Inferior parietal cortex (tissue), 1 donor: ENCODE data around the gene MYL6.

ENCODE experiments used
- DNase-seq: peaks from one replicate; pipeline ENCODE4 v3.0.0-alpha.2; 2016; ENCODE audit errors: extremely low spot score

MYL6 gene

DNA sequence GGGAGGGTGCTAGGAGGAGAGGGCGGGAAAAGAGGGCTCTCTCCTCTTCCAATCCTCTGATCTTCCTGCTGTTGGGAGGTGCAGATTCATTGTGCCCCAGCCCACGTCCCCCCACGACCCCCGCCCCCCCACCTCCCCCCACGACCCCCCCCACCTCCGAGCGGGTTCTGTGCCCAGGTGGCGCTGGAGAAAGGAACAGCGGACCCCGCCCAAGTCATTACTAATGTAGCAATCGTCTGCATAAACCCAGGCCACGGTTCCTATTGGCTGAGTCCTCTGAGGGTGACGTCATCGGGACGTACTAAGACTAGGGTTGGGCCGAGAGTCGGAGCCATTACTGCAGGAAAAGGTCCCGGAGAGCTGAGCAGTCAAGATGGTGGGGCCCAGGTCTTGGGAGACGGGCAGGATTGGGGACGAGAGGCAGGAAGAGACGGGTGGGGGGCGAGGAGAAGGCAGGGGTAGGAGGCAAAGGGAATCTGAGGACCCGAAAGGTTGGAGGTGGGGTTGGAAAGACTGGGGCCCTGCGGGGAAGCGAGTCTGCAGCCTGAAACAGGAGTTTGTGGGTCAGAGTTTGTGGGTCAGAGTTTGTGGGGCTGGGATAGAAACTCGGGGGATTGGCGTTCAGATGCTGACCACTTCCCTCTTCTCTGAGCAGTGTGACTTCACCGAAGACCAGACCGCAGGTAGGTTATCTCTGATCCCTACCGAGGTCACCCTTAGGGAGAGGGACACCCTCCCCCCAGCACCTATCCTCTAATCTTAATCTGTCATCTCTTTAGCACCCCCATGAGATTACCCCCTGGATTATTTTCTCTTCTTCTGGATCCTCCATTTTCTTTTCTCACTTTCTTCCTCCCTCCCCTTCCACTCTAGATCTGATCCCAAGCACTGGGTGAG lies at the start of gene MYL6:
MYL6 (plus strand) TSS at position 331 of the 897 bp plus-strand sequence; CDS start at position 374, 43 bp downstream.
- peak; percentile 99 for DNase-seq

DNA sequence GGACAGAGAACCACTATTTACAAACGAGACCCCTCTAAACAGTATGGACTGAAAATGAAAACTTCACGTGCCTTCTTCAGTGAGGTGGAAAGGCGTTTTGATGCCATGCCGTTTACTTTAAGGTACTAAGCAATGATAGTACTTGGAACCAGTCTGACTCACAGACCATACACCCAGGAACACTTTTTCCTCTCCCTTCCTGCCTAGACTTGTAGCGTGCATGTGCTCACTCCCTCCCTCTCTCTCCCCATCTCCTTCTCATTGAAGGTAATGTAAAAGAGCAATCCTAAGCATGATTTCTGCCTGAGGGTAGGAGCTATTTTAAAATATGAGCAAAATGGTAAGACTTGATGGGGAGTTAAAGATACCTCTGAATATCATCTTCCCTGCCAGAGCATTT lies 47.6 kb upstream of the MYL6 start:
- DNase-seq: no peak

- no peak for DNase-seq
Observed at GRCh38 chr12:56114084-56114483, 44.1 kb upstream of the MYL6 start.

- DNase-seq: peak; percentile 13
Observed at GRCh38 chr12:56115329-56115728, 42.8 kb upstream of the MYL6 start.

- peak; percentile 99 for DNase-seq
Observed at GRCh38 chr12:56116267-56117081, 41.7 kb upstream of the MYL6 start, which contains the start of gene RPL41. TSS of gene RPL41 (plus strand) at chr12:56116633.

- peak; percentile 15 for DNase-seq
Observed at GRCh38 chr12:56117082-56117706, 41.0 kb upstream of the MYL6 start.

- DNase-seq: peak; percentile 99
Observed at GRCh38 chr12:56117778-56118687, 40.1 kb upstream of the MYL6 start, which contains the start of gene ZC3H10. TSS of gene ZC3H10 (plus strand) at chr12:56118266. CDS start at chr12:56120563, 2,297 bp downstream.

- no peak for DNase-seq
Observed at GRCh38 chr12:56118688-56119357, 39.3 kb upstream of the MYL6 start.

DNA sequence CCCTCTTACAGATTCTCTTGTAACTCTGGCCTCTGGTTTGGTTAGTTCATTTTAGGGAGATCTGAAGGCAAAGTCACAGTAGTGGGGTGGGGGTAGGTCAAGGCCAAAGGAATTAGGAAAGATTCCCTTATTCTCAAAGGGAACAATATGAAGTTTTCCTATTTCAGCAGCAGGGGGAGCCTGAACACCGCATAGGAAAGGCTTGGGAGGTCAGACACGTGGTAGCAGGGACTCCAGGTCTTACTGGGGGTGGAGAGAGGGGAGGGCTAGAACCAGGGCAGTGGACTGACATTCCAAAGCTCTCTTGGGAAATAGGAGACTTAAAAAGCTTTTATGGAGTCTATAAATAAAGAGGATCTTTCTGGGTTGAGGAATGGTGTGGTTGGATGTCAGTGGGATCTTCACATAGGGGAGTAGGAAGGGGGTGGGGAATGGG lies 38.8 kb upstream of the MYL6 start:
- peak; percentile 79 for DNase-seq

DNA sequence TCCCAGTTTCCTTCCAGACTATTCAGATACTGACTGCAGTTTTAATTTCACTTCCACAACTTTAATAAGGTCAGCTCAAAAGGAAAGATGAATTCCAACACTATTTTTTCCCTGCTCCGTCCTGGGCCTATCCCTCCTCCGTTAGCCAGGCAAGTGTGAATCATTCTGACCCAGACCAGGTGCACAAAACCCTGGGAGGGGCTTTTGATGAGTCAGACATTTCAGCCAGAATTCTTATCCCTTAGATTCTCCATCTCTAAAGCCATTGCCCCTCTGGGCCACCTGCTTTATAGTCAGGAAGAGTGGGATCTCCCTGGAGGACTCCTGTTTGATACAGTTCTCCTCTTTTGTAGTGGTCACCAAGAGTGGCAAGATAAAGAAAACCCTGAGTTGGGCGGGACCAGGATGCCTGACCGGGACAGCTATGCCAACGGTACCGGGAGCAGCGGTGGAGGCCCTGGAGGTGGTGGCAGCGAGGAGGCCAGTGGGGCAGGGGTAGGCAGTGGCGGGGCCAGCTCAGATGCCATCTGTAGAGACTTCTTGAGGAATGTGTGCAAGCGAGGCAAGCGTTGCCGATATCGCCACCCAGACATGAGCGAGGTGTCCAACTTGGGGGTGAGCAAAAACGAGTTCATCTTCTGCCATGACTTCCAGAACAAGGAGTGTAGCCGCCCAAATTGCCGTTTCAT lies 37.9 kb upstream of the MYL6 start:
- no peak for DNase-seq

- no peak for DNase-seq
Observed at GRCh38 chr12:56121204-56121870, 36.8 kb upstream of the MYL6 start.

GRCh38 chr12:56122637-56123036 lies 35.5 kb upstream of the MYL6 start:
- DNase-seq: no peak

GRCh38 chr12:56124133-56124532 lies 34.0 kb upstream of the MYL6 start:
- no peak for DNase-seq

GRCh38 chr12:56126732-56127239 lies 31.4 kb upstream of the MYL6 start:
- DNase-seq: peak; percentile 28

DNA sequence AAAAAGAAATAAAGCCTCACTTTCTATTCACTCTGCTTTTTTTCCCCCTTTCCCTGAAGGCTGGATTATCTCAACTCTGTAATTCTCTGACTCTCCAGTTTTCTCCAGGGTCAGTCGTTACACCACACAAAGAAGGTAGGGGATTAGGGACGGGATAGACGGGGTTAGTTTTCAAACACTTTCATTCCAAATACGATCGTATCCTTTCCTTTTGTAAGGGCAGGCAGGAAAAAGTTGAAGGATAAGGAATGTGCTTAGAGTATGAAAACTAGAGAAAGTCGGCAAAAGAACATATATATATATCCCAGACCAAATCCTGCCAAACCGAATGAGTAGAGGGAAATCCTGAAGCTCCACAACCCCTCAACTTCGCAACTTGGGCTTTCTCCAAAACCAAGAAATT lies 30.7 kb upstream of the MYL6 start:
- DNase-seq: no peak

DNA sequence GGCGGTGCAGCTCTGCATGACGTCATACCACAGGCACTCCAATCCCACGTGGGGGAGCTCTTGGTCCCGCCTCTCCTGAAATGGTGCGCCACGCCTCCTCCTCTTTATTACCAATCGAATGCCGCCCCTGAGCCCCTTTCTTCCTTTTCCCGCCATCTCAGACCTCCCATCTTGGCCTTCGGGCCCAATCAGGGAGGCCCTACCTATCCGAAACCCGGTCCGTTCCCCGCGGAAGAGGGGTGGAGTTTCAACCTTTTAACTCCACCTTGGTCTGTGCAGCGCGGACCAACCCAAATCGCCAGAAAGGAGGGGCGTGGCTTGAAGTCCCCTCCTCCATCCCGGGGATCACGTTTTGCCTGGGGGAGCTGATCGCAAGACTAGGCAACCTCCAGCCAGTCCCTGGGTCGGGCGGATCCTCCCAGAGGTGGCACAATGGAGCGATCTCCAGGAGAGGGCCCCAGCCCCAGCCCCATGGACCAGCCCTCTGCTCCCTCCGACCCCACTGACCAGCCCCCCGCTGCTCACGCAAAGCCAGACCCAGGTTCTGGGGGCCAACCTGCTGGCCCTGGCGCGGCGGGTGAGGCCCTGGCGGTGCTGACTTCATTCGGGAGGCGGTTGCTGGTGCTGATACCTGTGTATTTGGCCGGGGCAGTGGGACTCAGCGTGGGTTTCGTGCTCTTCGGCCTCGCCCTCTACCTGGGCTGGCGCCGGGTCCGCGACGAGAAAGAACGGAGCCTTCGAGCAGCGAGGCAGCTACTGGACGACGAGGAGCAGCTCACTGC lies 30.1 kb upstream of the MYL6 start, which contains the start of gene ESYT1:
ESYT1 (plus strand) TSS at position 380 of the 782 bp plus-strand sequence; CDS start at position 433, 53 bp downstream.
- peak; percentile 98 for DNase-seq

DNA sequence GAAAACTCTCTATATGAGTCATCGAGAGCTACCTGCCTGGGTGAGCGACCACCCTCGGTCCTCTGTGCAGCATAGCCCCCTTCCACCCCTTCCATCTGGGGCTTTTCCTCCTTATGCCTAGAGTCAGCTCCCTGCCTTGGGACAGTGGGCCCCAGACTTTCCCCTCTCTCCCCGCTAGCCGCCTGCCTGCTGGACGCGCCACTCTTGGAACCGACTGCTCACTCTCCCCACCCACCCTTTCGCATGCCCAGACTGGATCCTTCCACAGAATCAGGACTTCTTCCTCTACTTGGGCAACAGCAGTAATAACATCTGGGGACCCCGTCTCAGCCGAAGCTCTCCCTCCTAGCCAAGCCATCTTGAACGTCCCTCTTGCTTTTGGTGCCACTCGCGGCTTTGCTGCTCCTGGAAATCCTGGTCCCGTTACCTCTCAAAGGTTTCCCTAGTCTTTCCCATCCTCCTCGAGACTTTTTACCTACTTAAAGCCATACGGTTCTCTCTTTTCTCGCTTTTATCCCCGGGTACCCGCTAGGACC lies 29.4 kb upstream of the MYL6 start:
- no peak for DNase-seq
